Vagina (tissue), 2 donors: ENCODE measurements around the gene IFT27. TPM values are rescaled to one million over a fixed set of nuclear protein-coding genes. Genes with fewer than 3 reads are reported as not detected.

Source experiments
- DNase-seq, 2 donors: peaks; one replicate each; pipeline ENCODE4 v3.0.0-alpha.2; 2017; ENCODE audit errors: extremely low spot score in 2 of 2
- H3K27ac ChIP-seq: fragments of 200-600 bp; sonication (generic); one replicate; pipeline ENCODE4 v1.5.1; 2019
- H3K27me3 ChIP-seq: fragments of 200-600 bp; sonication (generic); one replicate; pipeline ENCODE4 v1.5.1; 2019
- H3K36me3 ChIP-seq, 2 donors: fragments of 200-600 bp; sonication (generic); one replicate each; pipeline ENCODE4 v1.5.1; 2017 to 2019
- H3K4me1 ChIP-seq: fragments of 200-600 bp; sonication (generic); one replicate; pipeline ENCODE4 v1.5.1; 2019
- H3K4me3 ChIP-seq, 2 donors: fragments of 200-600 bp; sonication (generic); 1 replicate in 1 of 2; 2 replicates in 1 of 2; pipeline ENCODE4 v1.5.1; 2016 to 2019
- H3K9me3 ChIP-seq: fragments of 200-600 bp; sonication (generic); one replicate; pipeline ENCODE4 v1.5.1; 2019
- POLR2A ChIP-seq, 2 donors: fragments of 450-650 bp; IDR thresholded peaks; one replicate each; pipeline ENCODE4 v1.6.1; 2017; ENCODE audit warnings: antibody characterized with exemption in 2 of 2, mild to moderate bottlenecking in 2 of 2, moderate library complexity in 2 of 2
- POLR2AphosphoS5 ChIP-seq, 2 donors: sonication (generic); formaldehyde crosslinking; IDR thresholded peaks; one replicate each; pipeline ENCODE4 v1.9.0; 2017; ENCODE audit warnings: antibody characterized with exemption in 2 of 2, mild to moderate bottlenecking in 2 of 2, low read depth in 1 of 2; ENCODE audit not compliant: insufficient read depth in 1 of 2
- intact Hi-C: fragments of 100-400 bp; cut with DNase I; formaldehyde crosslinking; loops from one replicate; pipeline ENCODE4 v1.15.1; 2023
- total RNA-seq: library from RNA; depleted of rRNA; stranded (reverse); fragments of >200 nt; gene quantifications from one replicate; pipeline ENCODE4 v1.2.3, GENCODE V29; 2016
- TF ChIP-seq, protein P1 (sequence below), 3 experiments: fragments of 450-650 bp in 2 of 3; fragments of 200-600 bp in 1 of 3; sonication (generic) in 1 of 3; IDR thresholded peaks; one replicate each; pipeline ENCODE4 v1.5.1; 2017 to 2019; ENCODE audit warnings: antibody characterized with exemption in 3 of 3, mild to moderate bottlenecking in 2 of 3, moderate library complexity in 2 of 3

IFT27 gene
- total RNA-seq, 1 donor from 2014 or later: 15.0 TPM

GRCh38 chr22:36729321-36729720, 46.6 kb downstream of the IFT27 start:
- no peak overlapping the region for H3K27ac ChIP-seq
- DNase-seq: peak; percentile 44 to 46
- no peak for TF ChIP-seq POLR2AphosphoS5 (IDR thresholded peaks at IDR 0.05; ENCODE audit: insufficient read depth in 1 of 2, low read depth in 1 of 2)
- TF ChIP-seq, protein P1, sequence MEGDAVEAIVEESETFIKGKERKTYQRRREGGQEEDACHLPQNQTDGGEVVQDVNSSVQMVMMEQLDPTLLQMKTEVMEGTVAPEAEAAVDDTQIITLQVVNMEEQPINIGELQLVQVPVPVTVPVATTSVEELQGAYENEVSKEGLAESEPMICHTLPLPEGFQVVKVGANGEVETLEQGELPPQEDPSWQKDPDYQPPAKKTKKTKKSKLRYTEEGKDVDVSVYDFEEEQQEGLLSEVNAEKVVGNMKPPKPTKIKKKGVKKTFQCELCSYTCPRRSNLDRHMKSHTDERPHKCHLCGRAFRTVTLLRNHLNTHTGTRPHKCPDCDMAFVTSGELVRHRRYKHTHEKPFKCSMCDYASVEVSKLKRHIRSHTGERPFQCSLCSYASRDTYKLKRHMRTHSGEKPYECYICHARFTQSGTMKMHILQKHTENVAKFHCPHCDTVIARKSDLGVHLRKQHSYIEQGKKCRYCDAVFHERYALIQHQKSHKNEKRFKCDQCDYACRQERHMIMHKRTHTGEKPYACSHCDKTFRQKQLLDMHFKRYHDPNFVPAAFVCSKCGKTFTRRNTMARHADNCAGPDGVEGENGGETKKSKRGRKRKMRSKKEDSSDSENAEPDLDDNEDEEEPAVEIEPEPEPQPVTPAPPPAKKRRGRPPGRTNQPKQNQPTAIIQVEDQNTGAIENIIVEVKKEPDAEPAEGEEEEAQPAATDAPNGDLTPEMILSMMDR (IDR thresholded peaks at IDR 0.05): no peak
- no peak for TF ChIP-seq POLR2A (IDR thresholded peaks at IDR 0.05)
- no peaks in the 10 kb centered on the region for H3K4me1 ChIP-seq
- no peak overlapping the region for H3K4me3 ChIP-seq
- H3K9me3 ChIP-seq: no peaks in the 10 kb centered on the region
- no peaks in the 10 kb centered on the region for H3K27me3 ChIP-seq
- no peaks in the 10 kb centered on the region for H3K36me3 ChIP-seq
- intact Hi-C loops: no loop called here

DNA sequence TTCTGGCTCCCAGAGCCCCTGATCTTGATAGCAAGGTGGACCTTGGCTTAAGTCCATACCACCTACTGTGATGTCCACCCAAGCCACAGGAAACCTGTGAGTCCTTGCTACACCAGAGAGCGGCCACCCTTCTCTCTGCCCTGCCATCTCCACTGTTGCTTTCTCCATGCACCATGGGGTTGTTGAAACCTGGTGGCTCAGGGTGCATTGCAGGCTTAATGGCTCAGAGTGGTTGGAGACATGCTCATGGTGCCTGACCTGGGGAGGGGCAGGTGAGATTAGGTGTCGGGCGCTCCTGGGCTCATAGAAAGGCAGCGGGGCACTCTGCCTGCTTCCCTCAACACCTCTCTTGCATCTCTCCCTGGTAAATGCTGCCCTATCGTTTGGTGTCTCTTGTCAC, 47.4 kb downstream of the IFT27 start:
- Histone ChIP-seq H3K4me1 (no peaks in the 10 kb centered on the region), H3K36me3 (no peaks in the 10 kb centered on the region), H3K9me3 (no peaks in the 10 kb centered on the region), H3K27ac (no peak overlapping the region), H3K27me3 (no peaks in the 10 kb centered on the region), H3K4me3 (no peak overlapping the region)
- TF ChIP-seq POLR2A (IDR thresholded peaks at IDR 0.05) (no peak), POLR2AphosphoS5 (IDR thresholded peaks at IDR 0.05; ENCODE audit: insufficient read depth in 1 of 2, low read depth in 1 of 2) (no peak)
- TF ChIP-seq, protein P1 (IDR thresholded peaks at IDR 0.05): no peak
- DNase-seq: peak in 1 of 2 donors; percentile 40
- intact Hi-C loops: no loop called here

DNA sequence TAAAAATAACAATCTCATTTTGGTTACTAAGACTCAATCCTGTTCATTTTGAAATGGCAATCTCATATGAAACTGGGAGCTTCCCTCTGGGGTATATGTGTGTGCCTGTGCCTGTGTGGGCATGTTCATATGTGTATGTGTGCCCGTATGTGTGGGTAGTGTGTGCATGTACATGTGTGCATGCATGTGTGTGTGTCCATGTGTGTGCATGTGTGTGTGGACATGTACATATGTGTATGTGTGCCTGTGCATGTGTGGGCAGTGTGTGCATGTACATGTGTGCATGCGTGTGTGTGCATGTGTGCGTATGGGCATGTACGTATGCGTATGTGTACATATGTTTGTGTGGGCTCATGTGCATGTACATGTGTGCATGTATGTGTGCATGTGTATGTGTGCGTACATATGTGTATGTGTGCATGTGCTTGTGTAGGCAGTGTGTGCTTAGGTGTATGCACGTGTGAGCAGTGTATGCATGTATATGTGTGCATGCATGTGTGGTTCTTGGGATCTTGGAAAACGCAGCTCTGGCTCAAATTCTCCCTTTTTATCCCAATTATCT, 47.9 kb downstream of the IFT27 start:
- Histone ChIP-seq H3K27ac (no peak overlapping the region), H3K9me3 (no peaks in the 10 kb centered on the region), H3K4me1 (no peaks in the 10 kb centered on the region), H3K36me3 (no peaks in the 10 kb centered on the region), H3K4me3 (no peak overlapping the region), H3K27me3 (no peaks in the 10 kb centered on the region)
- DNase-seq: peak; percentile 34 to 70
- intact Hi-C loops: no loop called here
- TF ChIP-seq, protein P1 (IDR thresholded peaks at IDR 0.05): no peak
- TF ChIP-seq POLR2AphosphoS5 (IDR thresholded peaks at IDR 0.05; ENCODE audit: insufficient read depth in 1 of 2, low read depth in 1 of 2) (no peak), POLR2A (IDR thresholded peaks at IDR 0.05) (no peak)

- Histone ChIP-seq H3K9me3 (no peaks in the 10 kb centered on the region), H3K36me3 (no peaks in the 10 kb centered on the region), H3K27me3 (no peaks in the 10 kb centered on the region), H3K4me3 (no peak overlapping the region), H3K4me1 (no peaks in the 10 kb centered on the region), H3K27ac (no peak overlapping the region)
- peak; percentile 49 to 71 for DNase-seq
- intact Hi-C loops: no loop called here
- TF ChIP-seq, protein P1 (IDR thresholded peaks at IDR 0.05): no peak
- TF ChIP-seq POLR2A (IDR thresholded peaks at IDR 0.05) (no peak), POLR2AphosphoS5 (IDR thresholded peaks at IDR 0.05; ENCODE audit: insufficient read depth in 1 of 2, low read depth in 1 of 2) (no peak)
Measured at GRCh38 chr22:36727110-36727509, 48.8 kb downstream of the IFT27 start.

DNA sequence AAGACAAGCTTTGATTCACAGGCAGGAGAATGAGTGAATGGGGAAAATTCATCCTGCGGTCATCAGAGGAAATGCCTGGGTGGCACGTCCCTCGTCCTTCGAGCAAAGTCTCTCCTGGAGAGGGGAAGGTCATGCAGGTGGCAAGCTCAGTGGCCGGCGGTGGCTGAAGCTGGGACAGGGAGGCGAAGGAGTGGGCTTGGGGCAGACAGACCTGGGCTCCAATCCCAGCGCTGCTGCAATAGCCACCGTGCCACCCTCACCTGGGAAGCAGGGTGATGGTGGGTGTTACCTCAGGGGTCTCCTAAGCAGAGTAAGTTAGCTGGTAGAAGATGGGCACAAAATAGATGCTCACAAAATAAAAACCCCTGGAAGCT, 49.9 kb downstream of the IFT27 start:
- Histone ChIP-seq H3K27ac (no peak overlapping the region), H3K36me3 (no peaks in the 10 kb centered on the region), H3K9me3 (no peaks in the 10 kb centered on the region), H3K27me3 (no peaks in the 10 kb centered on the region), H3K4me3 (no peak overlapping the region), H3K4me1 (no peaks in the 10 kb centered on the region)
- DNase-seq: peak in 1 of 2 donors; percentile 19
- intact Hi-C loops: no loop called here
- TF ChIP-seq, protein P1 (IDR thresholded peaks at IDR 0.05): no peak
- no peak for TF ChIP-seq POLR2A (IDR thresholded peaks at IDR 0.05)
